ENCODE data around the gene ZNF747.
A peak's percentile ranks its signal among the peaks of the same experiment; 100 is the strongest.

ZNF747 gene

DNA sequence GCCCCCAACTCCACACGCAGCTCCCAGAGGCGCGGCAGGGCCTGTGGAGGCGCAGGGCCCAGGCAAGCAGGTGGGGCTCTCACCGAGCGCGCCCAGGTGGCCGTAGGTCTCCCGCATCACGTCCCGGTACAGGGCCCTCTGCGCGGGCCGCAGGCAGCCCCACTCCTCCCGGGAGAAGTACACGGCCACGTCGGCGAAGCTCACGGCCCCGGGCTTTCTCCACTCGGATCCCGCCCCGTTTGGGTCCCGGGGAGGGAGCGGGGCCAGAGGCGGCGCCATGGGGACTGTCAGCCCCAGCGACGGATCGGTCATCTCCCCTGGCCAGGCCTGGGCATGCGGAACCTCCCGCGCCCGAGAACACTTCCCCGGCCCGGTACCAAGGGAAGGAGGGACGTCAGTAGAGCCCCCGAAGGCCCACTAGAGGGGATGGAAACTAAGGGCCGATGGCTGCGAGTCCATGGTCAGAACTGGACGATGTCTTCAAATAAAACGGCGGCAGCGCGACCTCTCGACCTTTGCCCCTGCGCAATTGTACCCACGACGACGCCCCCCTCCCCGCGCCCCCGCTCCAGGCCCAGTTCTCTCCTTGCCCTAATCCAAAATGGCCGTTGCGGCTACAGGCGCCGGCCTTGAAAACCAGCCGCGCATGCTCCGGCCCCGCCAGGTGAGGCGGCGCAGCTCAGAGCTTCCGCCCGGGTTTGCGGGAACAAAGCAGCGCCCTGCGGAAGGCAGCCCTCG, at the start of gene ZNF747:
ZNF747 (minus strand) TSS at position 491 of the 738 bp plus-strand sequence; CDS start at position 312, 179 bp downstream.
- peak; percentile 50 for DNase-seq

DNA sequence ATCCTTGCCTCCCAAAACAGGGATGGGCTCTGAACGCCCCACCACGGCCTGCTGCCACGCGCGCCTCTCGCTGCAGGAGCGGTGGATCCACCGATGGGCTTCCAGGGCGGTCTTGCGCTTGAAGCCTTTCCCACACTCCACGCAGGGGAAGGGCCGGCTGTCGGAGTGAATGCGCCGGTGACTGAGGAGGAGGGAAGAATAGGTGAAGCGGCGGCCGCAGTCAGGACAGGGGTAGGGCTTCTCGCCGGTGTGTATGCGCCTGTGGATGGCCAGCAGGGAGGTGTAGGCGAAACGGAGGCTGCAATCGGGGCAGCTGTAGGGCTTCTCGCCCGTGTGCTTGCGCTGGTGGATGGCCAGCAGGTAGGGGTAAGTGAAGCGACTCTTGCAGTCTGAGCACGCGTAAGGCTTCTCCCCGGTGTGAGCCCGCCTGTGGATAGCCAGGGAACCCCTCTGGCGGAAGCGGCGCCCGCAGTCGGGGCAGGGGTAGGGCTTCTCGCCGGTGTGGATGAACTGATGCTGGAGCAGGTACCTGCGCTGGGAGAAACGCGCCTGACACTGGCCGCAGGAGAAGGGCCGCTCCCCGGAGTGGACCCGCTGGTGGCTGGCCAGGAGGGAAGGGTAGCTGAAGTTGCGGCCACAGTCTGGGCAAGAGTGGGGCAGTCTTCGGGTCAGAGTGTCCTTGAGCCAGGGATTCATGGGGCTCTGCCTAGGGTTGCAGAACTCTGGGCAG, 48.1 kb upstream of the ZNF747 start:
- no peak for DNase-seq

DNA sequence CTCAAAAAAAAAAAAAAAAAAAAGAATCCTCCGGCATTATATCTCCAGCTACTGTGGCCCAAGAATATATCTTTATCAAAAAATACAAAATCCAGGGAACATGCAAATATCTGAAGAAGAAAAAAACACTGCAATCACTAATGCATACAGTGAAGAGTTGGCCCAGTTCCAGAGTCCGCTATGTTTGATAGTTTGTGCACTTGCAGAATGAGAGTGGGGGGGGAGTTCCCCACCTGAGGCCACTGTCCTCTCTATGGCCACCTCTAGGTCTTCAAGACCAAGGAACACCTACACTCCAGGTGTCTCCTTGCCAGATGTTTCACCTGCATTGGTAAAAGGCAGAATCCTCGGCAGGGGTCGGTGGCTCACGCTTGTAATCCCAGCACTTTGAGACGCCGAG, 46.8 kb upstream of the ZNF747 start:
- DNase-seq = no peak

DNA sequence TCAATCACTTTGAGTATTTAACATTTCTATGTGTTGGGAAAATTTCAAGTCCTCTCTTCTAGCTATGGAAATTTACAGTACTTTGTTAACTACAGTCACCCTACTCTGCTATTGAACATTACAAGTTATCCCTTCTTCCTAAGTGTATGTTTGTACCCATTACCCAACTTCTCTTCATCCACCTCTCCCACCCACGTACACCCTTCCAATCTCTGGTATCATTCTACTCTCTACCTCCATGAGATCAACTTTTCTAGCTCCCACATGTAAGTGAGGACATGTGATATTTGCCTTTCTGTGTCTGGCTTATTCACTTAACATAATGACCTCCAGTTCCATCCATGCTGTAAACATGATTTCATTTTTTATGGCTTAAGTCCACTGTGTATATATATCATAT, 40.0 kb upstream of the ZNF747 start:
- DNase-seq = no peak

GRCh38 chr16:30571445-30572322, 37.0 kb upstream of the ZNF747 start, which contains the start of gene ZNF688:
Gene ZNF688 (minus strand): TSS chr16:30571714. CDS start chr16:30571629, 85 bp downstream.
- peak; percentile 94 for DNase-seq

DNA sequence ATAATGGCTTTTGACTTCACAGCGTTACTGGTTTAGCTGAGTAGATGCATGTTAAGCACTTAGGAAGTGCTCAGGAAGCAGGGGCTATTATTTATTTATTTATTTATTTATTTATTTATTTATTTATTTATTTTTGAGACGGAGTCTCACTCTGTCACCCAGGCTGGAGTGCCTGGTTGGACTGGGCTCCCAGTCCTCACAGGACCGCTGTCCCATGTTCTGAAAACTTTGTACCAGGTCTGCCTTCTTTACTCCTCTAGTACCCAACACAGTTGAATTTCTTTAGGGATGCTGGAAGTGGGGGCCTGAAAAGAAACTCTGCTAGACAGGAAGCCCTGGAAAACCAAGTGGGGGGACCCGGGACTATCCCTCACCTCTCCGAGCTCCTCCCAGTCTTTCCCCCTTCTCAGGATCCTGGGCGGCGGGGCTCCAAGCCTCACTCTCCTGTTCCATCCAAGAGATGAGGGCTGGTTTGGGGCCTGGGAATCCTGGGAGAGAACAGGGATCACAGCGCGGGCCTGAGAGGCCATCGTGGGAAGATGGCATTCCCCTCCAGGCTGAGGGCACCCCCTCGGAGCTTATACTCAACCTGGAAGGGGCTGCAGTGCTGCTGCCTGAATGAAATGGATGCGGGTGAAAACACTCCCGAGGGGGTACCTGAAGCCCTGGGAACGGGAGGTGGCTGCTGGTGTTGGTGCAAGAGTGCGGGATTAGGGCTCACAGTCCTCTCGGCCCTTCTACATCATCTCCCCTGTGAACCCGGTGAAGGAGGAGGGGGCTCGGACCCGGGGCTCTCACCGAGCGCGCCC, 36.2 kb upstream of the ZNF747 start:
- DNase-seq = no peak

DNA sequence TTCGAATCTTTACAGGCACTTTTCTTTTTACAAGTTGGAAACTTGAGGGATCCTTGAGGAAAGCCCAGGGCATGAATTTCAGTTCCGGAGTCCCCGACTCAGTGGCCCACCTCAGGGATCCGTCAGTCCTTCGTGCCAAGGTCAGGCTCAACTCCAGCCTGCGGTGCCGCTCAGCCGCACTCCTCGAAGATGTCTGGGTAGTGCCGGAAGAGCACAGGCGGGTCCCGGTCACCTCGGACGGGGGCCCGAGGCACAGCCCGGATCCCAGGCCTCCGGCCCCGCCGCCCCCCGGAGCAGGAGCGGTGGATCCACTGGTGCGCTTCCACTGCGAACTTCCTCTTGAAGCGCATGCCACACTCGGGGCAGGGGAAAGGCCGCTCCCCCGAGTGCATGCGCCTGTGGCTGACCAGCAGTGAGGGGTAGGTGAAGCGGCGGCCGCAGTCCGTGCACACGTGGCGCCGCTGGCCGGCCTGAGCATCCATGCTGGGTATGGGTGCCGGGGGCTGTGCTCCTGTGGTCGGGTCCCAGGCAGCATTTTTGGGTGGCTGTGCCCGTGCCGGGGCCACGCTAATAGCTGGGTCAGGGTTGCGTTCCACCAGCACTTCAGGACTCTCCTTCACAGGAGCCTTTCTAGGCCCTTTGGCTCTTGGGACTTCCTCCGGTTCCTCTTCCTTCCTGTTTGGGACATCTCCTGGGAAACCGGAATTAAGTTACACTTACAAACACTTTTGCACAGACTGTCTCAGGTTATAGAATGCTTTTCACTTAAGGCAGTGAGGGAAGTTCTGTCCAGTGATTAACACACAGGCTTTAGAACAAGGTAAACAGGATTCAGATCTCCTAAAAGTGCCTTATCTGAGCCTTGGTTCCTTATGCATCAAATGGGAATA, 35.3 kb upstream of the ZNF747 start:
- no peak for DNase-seq

- DNase-seq = no peak
Observed at GRCh38 chr16:30569281-30569680, 34.6 kb upstream of the ZNF747 start.

- no peak for DNase-seq
Observed at GRCh38 chr16:30567991-30568638, 33.5 kb upstream of the ZNF747 start.

- no peak for DNase-seq
Observed at GRCh38 chr16:30567160-30567990, 32.7 kb upstream of the ZNF747 start.

- DNase-seq = no peak
Observed at GRCh38 chr16:30566531-30566930, 31.9 kb upstream of the ZNF747 start.

DNA sequence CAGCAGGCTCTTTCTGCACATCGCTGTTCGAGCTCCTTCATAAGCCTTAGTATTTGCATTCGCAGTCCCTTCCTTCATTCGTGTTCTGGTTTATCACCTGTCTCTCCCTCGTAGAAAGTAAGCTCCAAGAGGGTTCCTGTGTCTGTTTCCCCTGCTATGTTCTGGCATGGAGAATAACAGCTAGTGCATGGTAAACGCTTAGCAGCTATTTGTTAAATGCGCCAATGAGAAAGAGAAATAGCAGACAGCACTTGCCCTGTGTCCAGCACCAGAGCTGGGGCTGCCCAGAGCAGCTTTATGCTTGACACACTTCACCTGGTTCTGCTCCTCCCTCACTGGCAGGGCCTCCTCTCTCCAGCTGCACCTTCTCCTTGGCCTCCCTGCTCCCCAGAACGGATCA, 31.3 kb upstream of the ZNF747 start:
- DNase-seq = no peak

DNA sequence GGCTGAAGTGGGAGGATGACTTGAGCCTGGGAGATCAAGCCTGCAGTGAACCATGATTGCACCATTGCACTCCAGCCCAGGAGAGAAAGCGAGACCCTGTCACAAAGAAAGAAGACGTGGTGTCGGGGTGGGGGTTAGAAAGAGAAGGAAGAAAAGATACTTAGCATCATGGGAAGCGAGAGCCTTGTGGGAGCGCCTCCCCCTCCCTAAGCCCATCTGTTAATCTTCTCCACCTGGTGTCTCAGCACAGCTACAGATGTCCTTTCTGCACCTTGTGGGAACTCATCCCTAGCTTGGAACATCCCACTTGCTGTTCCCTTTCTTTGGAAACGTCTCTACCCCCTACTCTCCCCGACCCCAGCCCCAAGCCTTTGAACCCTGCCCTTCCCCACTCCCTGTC, 30.9 kb upstream of the ZNF747 start:
- DNase-seq = no peak

GRCh38 chr16:30562021-30562420, 27.4 kb upstream of the ZNF747 start:
- DNase-seq = no peak

DNA sequence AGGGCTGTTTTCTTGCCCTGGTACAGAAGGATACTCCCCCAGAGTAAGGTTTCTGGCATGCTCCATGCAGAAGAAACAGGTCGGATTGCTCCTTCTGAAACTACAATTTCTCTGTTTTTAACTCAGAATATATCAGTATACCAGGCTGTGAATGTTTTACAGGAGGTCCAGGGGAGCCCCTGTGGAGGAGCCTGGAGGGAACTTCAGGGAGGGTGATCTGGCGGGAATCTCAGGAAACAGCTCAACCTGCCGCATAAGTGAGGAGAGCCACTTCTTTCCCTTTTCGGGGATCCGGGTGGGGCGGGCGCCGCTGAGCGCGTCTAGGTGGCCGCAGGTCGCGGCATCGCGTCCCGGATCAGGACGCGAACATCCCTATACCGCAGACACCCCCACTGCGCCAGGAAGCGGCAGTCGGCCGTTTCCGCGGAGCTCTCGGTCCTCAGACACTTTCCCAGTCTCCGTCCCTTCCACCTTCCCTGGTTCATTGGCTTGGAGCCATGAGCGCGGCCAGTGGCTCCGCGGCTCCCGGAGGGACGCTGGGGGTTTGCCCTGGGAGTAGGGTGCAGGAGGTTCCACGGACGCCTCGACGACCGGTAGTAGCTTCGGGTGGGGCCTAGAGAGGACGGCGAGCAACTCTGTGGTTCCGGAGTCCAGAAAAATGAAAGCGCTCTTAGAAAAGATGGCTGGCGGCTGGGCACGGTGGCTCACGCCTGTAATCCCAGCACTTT, 26.6 kb upstream of the ZNF747 start:
- no peak for DNase-seq

DNA sequence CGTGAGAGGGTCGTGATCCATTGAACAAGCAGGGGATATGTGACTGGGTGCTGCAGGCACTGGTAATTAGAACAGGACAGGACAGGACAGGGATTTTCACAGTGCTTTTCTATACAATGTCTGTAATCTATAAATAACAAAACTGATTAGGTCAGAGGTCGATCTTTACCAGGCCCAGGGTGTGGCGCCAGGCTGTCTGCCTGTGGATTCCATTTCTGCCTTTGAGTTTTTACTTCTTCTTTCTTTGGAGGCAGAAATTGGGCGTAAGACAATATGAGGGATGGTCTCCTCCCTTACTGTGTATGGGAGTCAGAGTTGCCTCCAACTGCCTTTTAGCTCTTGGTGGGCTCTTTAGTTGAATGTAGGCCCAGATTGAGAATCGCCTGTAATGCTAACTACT, 25.0 kb upstream of the ZNF747 start:
- no peak for DNase-seq

DNA sequence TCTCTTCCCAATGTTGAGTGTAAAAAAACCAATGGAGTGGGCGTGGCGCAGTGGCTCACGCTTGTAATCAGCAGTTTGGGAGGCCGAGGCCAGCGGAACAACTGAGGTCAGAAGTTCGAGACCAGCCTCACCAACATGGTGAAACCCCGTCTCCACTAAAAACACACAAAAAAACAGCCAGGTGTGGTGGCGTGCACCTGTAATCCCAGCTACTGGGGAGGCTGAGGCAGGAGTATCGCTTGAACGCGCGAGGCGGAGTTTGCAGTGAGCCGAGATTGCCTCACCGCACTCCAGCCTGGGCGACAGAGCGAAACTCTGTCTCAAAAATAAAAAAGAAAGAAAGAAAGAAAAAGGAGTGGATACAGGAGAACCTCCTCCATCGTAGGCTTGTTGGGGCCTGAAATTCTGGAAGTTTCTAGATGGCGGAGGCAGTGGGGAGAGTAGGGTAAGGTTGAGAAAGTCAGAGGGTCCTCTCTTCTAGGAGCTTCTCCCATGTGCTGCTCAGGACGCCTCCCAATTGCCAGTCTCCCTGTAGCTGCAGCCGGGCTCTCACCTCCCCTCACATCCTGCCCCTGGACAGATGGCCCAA, 24.2 kb upstream of the ZNF747 start:
- DNase-seq = no peak

- DNase-seq = peak; percentile 95
Observed at GRCh38 chr16:30557957-30558788, 23.5 kb upstream of the ZNF747 start, which contains the start of gene ZNF764. Gene ZNF764 (minus strand): TSS chr16:30558374. CDS start chr16:30558182, 192 bp downstream.
